MCF 10A (cell line): ENCODE data around the gene KRTAP3-1. TPM values are rescaled to one million over a fixed set of nuclear protein-coding genes. Genes with fewer than 3 reads are reported as not detected.

Experiments used
- BruUV-seq: library from RNA; stranded (reverse); fragments of 400-500 nt; replicated peaks from 2 replicates; lab custom pipeline; 2021; lab: Mats Ljungman, UMichigan
- CTCF ChIA-PET: fragments of 300-600 bp; sonication (Branson Sonifier 250); formaldehyde crosslinking; extraction: SDS; loops from one replicate; lab custom pipeline; 2021; ENCODE audit warnings: antibody characterized with exemption, inconsistent platforms; lab: Yijun Ruan, JAX
- POLR2A ChIA-PET: fragments of 300-600, 350-650 bp; sonication (Branson Sonifier 250); formaldehyde crosslinking; extraction: SDS; loops from one replicate; lab custom pipeline; 2020; ENCODE audit warnings: antibody characterized with exemption, inconsistent platforms; lab: Yijun Ruan, JAX
- DNase-seq: peaks from one replicate; pipeline ENCODE4 v3.0.0-alpha.2; 2018; ENCODE audit not compliant: unreplicated experiment
- H3K27ac Mint-ChIP-seq: one replicate; pipeline ENCODE4 v1.8.0; 2022; ENCODE audit warnings: mild to moderate bottlenecking, low read depth, mixed read lengths; ENCODE audit not compliant: unreplicated experiment
- H3K27me3 Mint-ChIP-seq: one replicate; pipeline ENCODE4 v1.8.0; 2022; ENCODE audit warnings: mixed read lengths; ENCODE audit not compliant: insufficient read depth, unreplicated experiment
- H3K36me3 Mint-ChIP-seq: one replicate; pipeline ENCODE4 v1.8.0; 2022; ENCODE audit warnings: mild to moderate bottlenecking, moderate library complexity, mixed read lengths; ENCODE audit not compliant: insufficient read depth, unreplicated experiment
- H3K4me1 Mint-ChIP-seq: one replicate; pipeline ENCODE4 v1.8.0; 2022; ENCODE audit warnings: mixed read lengths; ENCODE audit not compliant: insufficient read depth, unreplicated experiment
- H3K4me3 Mint-ChIP-seq: one replicate; pipeline ENCODE4 v1.8.0; 2022; ENCODE audit warnings: mild to moderate bottlenecking, moderate library complexity, mixed read lengths; ENCODE audit not compliant: unreplicated experiment
- H3K9me3 Mint-ChIP-seq: one replicate; pipeline ENCODE4 v1.8.0; 2022; ENCODE audit warnings: mixed read lengths; ENCODE audit not compliant: unreplicated experiment
- CTCF ChIP-seq: fragments of 200-600 bp; IDR thresholded peaks from one replicate; pipeline ENCODE4 v1.8.0; 2022; ENCODE audit warnings: antibody characterized with exemption, mild to moderate bottlenecking; ENCODE audit not compliant: unreplicated experiment
- intact Hi-C: fragments of 100-400 bp; cut with micrococcal nuclease; formaldehyde crosslinking; loops from 2 replicates; pipeline ENCODE4 v1.14.1; 2022
- total RNA-seq: library from RNA; stranded (reverse); gene quantifications from 2 replicates; pipeline ENCODE4 v1.2.3, GENCODE V29; 2022

The KRTAP3-1 gene
- total RNA-seq, 1 experiment from 2014 or later: not detected

GRCh38 chr17:40962059-40962561 is 46.8 kb downstream of the KRTAP3-1 start:
- TF ChIP-seq CTCF: no peak
- H3K27me3 Mint-ChIP-seq: no peaks in the 10 kb centered on the region
- no peak overlapping the region for H3K4me3 Mint-ChIP-seq
- no peaks in the 10 kb centered on the region for H3K9me3 Mint-ChIP-seq
- intact Hi-C loops: no loop called here
- POLR2A ChIA-PET: interaction anchor here (0.7 to 0.8 kb wide), 2 partner anchors 15 to 575 kb away, joined by 3 to 5 read pairs; no protein-coding TSS in a partner anchor
- peaks cover 10% of the 10 kb centered on the region for H3K4me1 Mint-ChIP-seq
- no peak overlapping the region for H3K27ac Mint-ChIP-seq
- CTCF ChIA-PET: interaction anchor here (0.9 to 1.4 kb wide), 3 partner anchors 10 to 715 kb away, joined by 3 to 4 read pairs (median 4); no protein-coding TSS in a partner anchor
- H3K36me3 Mint-ChIP-seq: no peaks in the 10 kb centered on the region
- DNase-seq: no peak
- no TSS peak for BruUV-seq

- no peak for TF ChIP-seq CTCF
- CTCF ChIA-PET: interaction anchor here (0.7 to 1.4 kb wide), 3 partner anchors 9 to 49 kb away, joined by 3 to 4 read pairs (median 3); no protein-coding TSS in a partner anchor
- POLR2A ChIA-PET: no interaction called here
- Mint-ChIP-seq H3K4me3 (no peak overlapping the region), H3K27ac (no peak overlapping the region), H3K36me3 (no peaks in the 10 kb centered on the region), H3K4me1 (peaks cover 15% of the 10 kb centered on the region), H3K9me3 (no peaks in the 10 kb centered on the region), H3K27me3 (no peaks in the 10 kb centered on the region)
- BruUV-seq: no TSS peak
- intact Hi-C loops: no loop called here
- DNase-seq: no peak
These were observed 47.3 kb downstream of the KRTAP3-1 start for GRCh38 chr17:40961591-40961990.

GRCh38 chr17:40960144-40960543 is 48.8 kb downstream of the KRTAP3-1 start:
- Mint-ChIP-seq H3K9me3 (no peaks in the 10 kb centered on the region), H3K36me3 (no peaks in the 10 kb centered on the region), H3K27ac (no peak overlapping the region), H3K4me1 (peaks cover 21% of the 10 kb centered on the region), H3K27me3 (no peaks in the 10 kb centered on the region), H3K4me3 (no peak overlapping the region)
- no peak for DNase-seq
- ChIA-PET CTCF (interaction anchor here (0.6 to 1.7 kb wide), 2 partner anchors 50 to 336 kb away, joined by 3 to 5 read pairs; no protein-coding TSS in a partner anchor), POLR2A (interaction anchor here (1.2 kb wide), 1 partner anchor 23 kb away, joined by 3 read pairs; the partner anchor contains the start of gene KRT23)
- no TSS peak for BruUV-seq
- intact Hi-C loops: no loop called here
- TF ChIP-seq CTCF: no peak

Other genes starting within 250 kb of the KRTAP3-1 start
- not detected in 2 replicates for gene KRT26, start 236.9 kb downstream of the KRTAP3-1 start, total RNA-seq
- not detected in 2 replicates for gene KRT27, start 226.6 kb downstream of the KRTAP3-1 start, total RNA-seq
- gene KRT28, start 209.2 kb downstream of the KRTAP3-1 start, total RNA-seq: not detected in 2 replicates
- gene KRT10, start 186.5 kb downstream of the KRTAP3-1 start, total RNA-seq: 95.5 and 116 TPM in 2 replicates
- not detected in 2 replicates for gene KRT12, start 141.9 kb downstream of the KRTAP3-1 start, total RNA-seq
- gene KRT20, start 123.9 kb downstream of the KRTAP3-1 start, total RNA-seq: not detected in 2 replicates
- gene KRT23, start 71.5 kb downstream of the KRTAP3-1 start, total RNA-seq: not detected in 2 replicates
- not detected in 2 replicates for gene KRT39, start 42.2 kb downstream of the KRTAP3-1 start, total RNA-seq
- not detected in 2 replicates for gene KRT40, start 24.8 kb downstream of the KRTAP3-1 start, total RNA-seq
- gene KRTAP3-3, start 15.0 kb downstream of the KRTAP3-1 start, total RNA-seq: not detected in 2 replicates
- not detected in 2 replicates for gene KRTAP3-2, start 9.2 kb downstream of the KRTAP3-1 start, total RNA-seq
- not detected in 2 replicates for gene KRTAP1-5, start 18.1 kb upstream of the KRTAP3-1 start, total RNA-seq
- not detected in 2 replicates for gene KRTAP1-4, start 21.1 kb upstream of the KRTAP3-1 start, total RNA-seq
- gene KRTAP1-3, start 25.7 kb upstream of the KRTAP3-1 start, total RNA-seq: not detected in 2 replicates
- gene KRTAP1-1, start 32.3 kb upstream of the KRTAP3-1 start, total RNA-seq: not detected in 2 replicates
- gene KRTAP2-1, start 38.2 kb upstream of the KRTAP3-1 start, total RNA-seq: not detected in 2 replicates
- not detected in 2 replicates for gene KRTAP2-2, start 46.1 kb upstream of the KRTAP3-1 start, total RNA-seq
- gene KRTAP2-3, start 51.0 kb upstream of the KRTAP3-1 start, total RNA-seq: not detected in 2 replicates
- gene KRTAP2-4, start 56.8 kb upstream of the KRTAP3-1 start, total RNA-seq: not detected in 2 replicates
- gene KRTAP4-7, start 75.0 kb upstream of the KRTAP3-1 start, total RNA-seq: not detected in 2 replicates
- not detected in 2 replicates for gene KRTAP4-8, start 89.0 kb upstream of the KRTAP3-1 start, total RNA-seq
- gene KRTAP4-16, start 93.1 kb upstream of the KRTAP3-1 start, total RNA-seq: not detected in 2 replicates
- gene KRTAP4-9, start 96.3 kb upstream of the KRTAP3-1 start, total RNA-seq: not detected in 2 replicates
- not detected in 2 replicates for gene KRTAP4-11, start 109.2 kb upstream of the KRTAP3-1 start, total RNA-seq
- gene KRTAP4-12, start 115.1 kb upstream of the KRTAP3-1 start, total RNA-seq: not detected in 2 replicates
- gene KRTAP4-6, start 131.4 kb upstream of the KRTAP3-1 start, total RNA-seq: not detected in 2 replicates
- not detected in 2 replicates for gene KRTAP4-5, start 140.7 kb upstream of the KRTAP3-1 start, total RNA-seq
- not detected in 2 replicates for gene KRTAP4-4, start 151.6 kb upstream of the KRTAP3-1 start, total RNA-seq
- not detected in 2 replicates for gene KRTAP4-3, start 159.1 kb upstream of the KRTAP3-1 start, total RNA-seq
- gene KRTAP4-2, start 169.1 kb upstream of the KRTAP3-1 start, total RNA-seq: not detected in 2 replicates
- gene KRTAP4-1, start 175.8 kb upstream of the KRTAP3-1 start, total RNA-seq: not detected in 2 replicates
- gene KRTAP9-1, start 180.8 kb upstream of the KRTAP3-1 start, total RNA-seq: not detected in 2 replicates
- gene KRTAP9-2, start 217.5 kb upstream of the KRTAP3-1 start, total RNA-seq: not detected in 2 replicates
- not detected in 2 replicates for gene KRTAP9-3, start 223.3 kb upstream of the KRTAP3-1 start, total RNA-seq
- gene KRTAP9-8, start 228.9 kb upstream of the KRTAP3-1 start, total RNA-seq: not detected in 2 replicates
- gene KRTAP9-4, start 240.6 kb upstream of the KRTAP3-1 start, total RNA-seq: not detected in 2 replicates
- not detected in 2 replicates for gene KRTAP9-9, start 246.3 kb upstream of the KRTAP3-1 start, total RNA-seq